ENCODE measurements around the gene C19orf81.

Gene C19orf81

GRCh38 chr19:50686310-50687032 is 37.2 kb downstream of the C19orf81 start:
- no peak for DNase-seq

- DNase-seq: no peak
Measured at GRCh38 chr19:50688766-50689165, 39.5 kb downstream of the C19orf81 start.

GRCh38 chr19:50690439-50690838 is 41.2 kb downstream of the C19orf81 start:
- no peak for DNase-seq

- DNase-seq: no peak
Measured at GRCh38 chr19:50693064-50693975, 44.1 kb downstream of the C19orf81 start.

GRCh38 chr19:50694815-50695145 is 45.5 kb downstream of the C19orf81 start:
- no peak for DNase-seq

GRCh38 chr19:50695251-50696093 is 46.2 kb downstream of the C19orf81 start:
- no peak for DNase-seq

GRCh38 chr19:50696094-50696483 is 46.8 kb downstream of the C19orf81 start:
- no peak for DNase-seq

GRCh38 chr19:50697414-50698124 is 48.3 kb downstream of the C19orf81 start:
- DNase-seq: no peak

GRCh38 chr19:50701367-50701985 is 52.2 kb downstream of the C19orf81 start:
- no peak for DNase-seq

GRCh38 chr19:50702158-50702870 is 53.1 kb downstream of the C19orf81 start:
- no peak for DNase-seq

GRCh38 chr19:50702871-50703829 is 53.9 kb downstream of the C19orf81 start:
- DNase-seq: no peak

- no peak for DNase-seq
Measured at GRCh38 chr19:50703915-50704796, 54.9 kb downstream of the C19orf81 start.

- no peak for DNase-seq
Measured at GRCh38 chr19:50705422-50706019, 56.3 kb downstream of the C19orf81 start.

- no peak for DNase-seq
Measured at GRCh38 chr19:50706387-50706786, 57.1 kb downstream of the C19orf81 start.

- no peak for DNase-seq
Measured at GRCh38 chr19:50708179-50708879, 59.1 kb downstream of the C19orf81 start.

Data from activated effector memory CD4-positive, alpha-beta T cell treated with anti-CD3 and anti-CD28 coated beads, Interleukin-2, amount 50 U/mL, for 16 hours (primary cell).